ENCODE data around the gene ANG.

DNA sequence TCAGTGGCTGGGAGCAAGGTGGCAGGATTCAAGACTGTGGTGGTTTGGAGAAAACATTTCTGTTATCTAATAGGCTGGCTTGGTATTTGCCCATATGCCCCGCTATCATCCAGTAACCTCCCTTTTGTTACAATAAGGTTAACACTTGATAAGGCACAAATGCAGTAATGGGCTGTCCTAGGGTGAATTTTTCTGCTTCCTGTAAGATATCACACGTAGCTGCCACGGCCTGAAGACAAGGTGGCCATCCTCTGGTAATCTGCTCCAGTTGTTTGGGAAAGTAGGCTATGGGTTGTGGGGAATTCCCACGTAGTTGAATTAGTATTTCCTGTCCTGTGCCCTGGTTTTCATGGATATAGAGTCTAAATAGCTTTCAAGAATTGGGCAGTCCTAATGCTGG is 23.1 kb downstream of the ANG start:
- TF ChIP-seq, protein P1, sequence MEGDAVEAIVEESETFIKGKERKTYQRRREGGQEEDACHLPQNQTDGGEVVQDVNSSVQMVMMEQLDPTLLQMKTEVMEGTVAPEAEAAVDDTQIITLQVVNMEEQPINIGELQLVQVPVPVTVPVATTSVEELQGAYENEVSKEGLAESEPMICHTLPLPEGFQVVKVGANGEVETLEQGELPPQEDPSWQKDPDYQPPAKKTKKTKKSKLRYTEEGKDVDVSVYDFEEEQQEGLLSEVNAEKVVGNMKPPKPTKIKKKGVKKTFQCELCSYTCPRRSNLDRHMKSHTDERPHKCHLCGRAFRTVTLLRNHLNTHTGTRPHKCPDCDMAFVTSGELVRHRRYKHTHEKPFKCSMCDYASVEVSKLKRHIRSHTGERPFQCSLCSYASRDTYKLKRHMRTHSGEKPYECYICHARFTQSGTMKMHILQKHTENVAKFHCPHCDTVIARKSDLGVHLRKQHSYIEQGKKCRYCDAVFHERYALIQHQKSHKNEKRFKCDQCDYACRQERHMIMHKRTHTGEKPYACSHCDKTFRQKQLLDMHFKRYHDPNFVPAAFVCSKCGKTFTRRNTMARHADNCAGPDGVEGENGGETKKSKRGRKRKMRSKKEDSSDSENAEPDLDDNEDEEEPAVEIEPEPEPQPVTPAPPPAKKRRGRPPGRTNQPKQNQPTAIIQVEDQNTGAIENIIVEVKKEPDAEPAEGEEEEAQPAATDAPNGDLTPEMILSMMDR (IDR thresholded peaks at IDR 0.05; ENCODE audit: low read length) = no peak
- no peak for TF ChIP-seq EZH2 (IDR thresholded peaks at IDR 0.05; ENCODE audit: borderline replicate concordance, low read length)
